Adrenal gland (tissue), 12 donors: ENCODE data around the gene CIB4. TPM values are rescaled to one million over a fixed set of nuclear protein-coding genes. Genes with fewer than 3 reads are reported as not detected.
A peak's percentile ranks its signal among the peaks of the same experiment; 100 is the strongest.
"Not testable (repeated sequence)": the region's sequence is repeated elsewhere in the genome, so short reads cannot be mapped to it uniquely, and the experiment has no call there.

Experiments
- DNase-seq, 7 donors: peaks; one replicate each; pipeline ENCODE4 v3.0.0-alpha.2; 2019 to 2020
- H3K27ac ChIP-seq, 5 donors: fragments of 200-600 bp; sonication (generic) in 4 of 5; 1 replicate in 3 of 5; 2 replicates in 2 of 5; pipeline versions ENCODE4 v1.5.1 to v1.8.0; 2016 to 2020; ENCODE audit warnings: mild to moderate bottlenecking in 1 of 5
- H3K27me3 ChIP-seq: fragments of 200-600 bp; 2 replicates; pipeline ENCODE4 v1.8.0; 2021
- H3K36me3 ChIP-seq, 2 donors: fragments of 200-600 bp; replicated peaks in 1 of 2; 1 replicate in 1 of 2; 2 replicates in 1 of 2; pipeline versions ENCODE4 v1.5.1 to v1.8.0; 2018 to 2022
- H3K4me1 ChIP-seq, 2 donors: fragments of 200-600 bp; replicated peaks in 1 of 2; 1 replicate in 1 of 2; 2 replicates in 1 of 2; pipeline versions ENCODE4 v1.5.1 to v1.8.0; 2018 to 2021
- H3K4me3 ChIP-seq, 4 donors: fragments of 200-600 bp; sonication (generic) in 3 of 4; one replicate each; pipeline ENCODE4 v1.5.1; 2016 to 2018
- H3K9me3 ChIP-seq, 3 donors: fragments of 200-600 bp; sonication (generic) in 1 of 3; replicated peaks in 1 of 3; 1 replicate in 2 of 3; 2 replicates in 1 of 3; pipeline versions ENCODE4 v1.5.1 to v1.8.0; 2016 to 2021
- POLR2A ChIP-seq, 2 donors: fragments of 450-650 bp; IDR thresholded peaks; one replicate each; pipeline ENCODE4 v1.6.1; 2017; ENCODE audit warnings: antibody characterized with exemption in 2 of 2, mild to moderate bottlenecking in 2 of 2, moderate library complexity in 1 of 2
- WGBS, 4 donors: extraction: QIAGEN DNeasy Blood & Tissue Kit in 2 of 4; methylation state at CpG; one replicate each; pipeline versions ENCODE4 v1.1.5 to v1.1.7; 2013 to 2017; 5-methylcytosine and 5-hydroxymethylcytosine counted together
- intact Hi-C, 2 donors: fragments of 100-400 bp; cut with DNase I; formaldehyde crosslinking; loops; one replicate each; pipeline versions ENCODE4 v1.14.1 to v1.15.0; 2022 to 2023
- polyA plus RNA-seq, 3 donors: library from polyadenylated mRNA; stranded (reverse); fragments of 200-250 nt in 2 of 3; fragments of 350-450 nt in 1 of 3; fragmentation: Illumina TruSeq in 1 of 3; extraction: RNeasy Lipid Tissue Mini Kit (QIAGEN cat#74804) in 1 of 3; gene quantifications; one replicate each; pipeline ENCODE4 v1.2.3, GENCODE V29; 2013 to 2014
- total RNA-seq, 9 donors: library from RNA; depleted of rRNA in 4 of 9; stranded (reverse); fragments of >200 nt in 4 of 9; fragments of 120-200 nt in 1 of 9; fragmentation: NEBNext Ultra II Directional in 1 of 9; extraction: Animal tissue kit (Norgen Biotek cat#: 25700) in 1 of 9; gene quantifications; one replicate each; pipeline versions ENCODE4 v1.1.0 to v1.2.4, GENCODE V29; 2013 to 2023
- TF ChIP-seq, protein P1 (sequence below), 6 experiments: fragments of 450-650 bp in 4 of 6; fragments of 200-600 bp in 2 of 6; sonication (generic) in 1 of 6; IDR thresholded peaks; 1 replicate in 5 of 6; 2 replicates in 1 of 6; pipeline versions ENCODE4 v1.5.1 to v1.8.0; 2016 to 2021; ENCODE audit warnings: antibody characterized with exemption in 6 of 6, mild to moderate bottlenecking in 2 of 6, moderate library complexity in 1 of 6
- donor health status: healthy with polysubstance abuse.
- donor health status: Bipolar disorder and iron deficiency.
- donor health status: DM: yes; HTN: yes; CAD: no.
- donor health status: DM: no; HTN: no; CAD: no.
- donor health status: DM: no; HTN: no; CAD: no.
- donor health status: DM: yes; HTN: yes; CAD: no.

Gene CIB4
- total and polyA plus RNA-seq, 12 donors, result 2.2 to 10.1 (median 3.5) TPM; not detected in 2

DNA sequence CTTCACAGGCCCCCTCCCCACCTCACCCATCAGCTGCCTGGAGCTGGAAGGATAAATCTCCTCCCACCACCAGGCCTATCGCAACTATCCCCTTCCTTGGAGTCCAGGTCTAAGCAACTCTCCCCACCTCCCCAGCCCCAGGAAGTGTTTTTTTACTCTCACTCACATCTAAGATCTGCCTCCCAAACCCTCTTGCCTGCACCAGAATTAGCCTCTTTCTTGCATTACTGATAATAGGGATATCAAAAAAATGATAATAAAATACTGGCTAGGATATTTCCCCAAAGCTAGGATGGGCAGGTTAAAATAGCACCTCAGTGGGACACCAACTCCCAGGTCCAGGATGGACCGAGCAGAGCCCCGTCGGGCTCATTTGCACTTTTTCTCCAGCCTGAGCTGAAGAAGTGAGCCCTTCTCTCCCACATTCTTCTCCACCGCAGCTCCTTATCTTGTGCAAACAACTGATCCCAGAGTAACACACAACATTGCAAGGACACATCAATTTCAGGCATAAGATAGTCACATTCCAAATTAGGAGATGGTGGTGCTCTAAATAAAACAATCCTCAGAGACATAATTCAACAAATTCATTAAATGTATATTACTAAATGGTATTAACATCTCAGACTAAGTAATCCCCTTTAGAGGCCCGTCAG is 17.7 kb upstream of the CIB4 start:
- peaks cover 0 to 7% (median 0%) of the 10 kb centered on the region in 3 donors for H3K9me3 ChIP-seq
- 70 to 78% (median 72%) methylated on average over 6 of the region's 6 CpGs for WGBS, 4 donors
- H3K36me3 ChIP-seq, result no peaks in the 10 kb centered on the region
- H3K27me3 ChIP-seq, result no peaks in the 10 kb centered on the region
- no peak overlapping the region for H3K4me3 ChIP-seq
- DNase-seq, result peak in 3 of 7 donors; percentile 8 to 28 (median 12)
- peaks cover 0 to 6% of the 10 kb centered on the region in 2 donors for H3K4me1 ChIP-seq
- TF ChIP-seq, protein P1, sequence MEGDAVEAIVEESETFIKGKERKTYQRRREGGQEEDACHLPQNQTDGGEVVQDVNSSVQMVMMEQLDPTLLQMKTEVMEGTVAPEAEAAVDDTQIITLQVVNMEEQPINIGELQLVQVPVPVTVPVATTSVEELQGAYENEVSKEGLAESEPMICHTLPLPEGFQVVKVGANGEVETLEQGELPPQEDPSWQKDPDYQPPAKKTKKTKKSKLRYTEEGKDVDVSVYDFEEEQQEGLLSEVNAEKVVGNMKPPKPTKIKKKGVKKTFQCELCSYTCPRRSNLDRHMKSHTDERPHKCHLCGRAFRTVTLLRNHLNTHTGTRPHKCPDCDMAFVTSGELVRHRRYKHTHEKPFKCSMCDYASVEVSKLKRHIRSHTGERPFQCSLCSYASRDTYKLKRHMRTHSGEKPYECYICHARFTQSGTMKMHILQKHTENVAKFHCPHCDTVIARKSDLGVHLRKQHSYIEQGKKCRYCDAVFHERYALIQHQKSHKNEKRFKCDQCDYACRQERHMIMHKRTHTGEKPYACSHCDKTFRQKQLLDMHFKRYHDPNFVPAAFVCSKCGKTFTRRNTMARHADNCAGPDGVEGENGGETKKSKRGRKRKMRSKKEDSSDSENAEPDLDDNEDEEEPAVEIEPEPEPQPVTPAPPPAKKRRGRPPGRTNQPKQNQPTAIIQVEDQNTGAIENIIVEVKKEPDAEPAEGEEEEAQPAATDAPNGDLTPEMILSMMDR (IDR thresholded peaks at IDR 0.05), result no peak
- TF ChIP-seq POLR2A (IDR thresholded peaks at IDR 0.05), result no peak
- H3K27ac ChIP-seq, result peak overlapping the region in 1 of 5 donors; percentile 2
- intact Hi-C loops, result no loop called here

DNA sequence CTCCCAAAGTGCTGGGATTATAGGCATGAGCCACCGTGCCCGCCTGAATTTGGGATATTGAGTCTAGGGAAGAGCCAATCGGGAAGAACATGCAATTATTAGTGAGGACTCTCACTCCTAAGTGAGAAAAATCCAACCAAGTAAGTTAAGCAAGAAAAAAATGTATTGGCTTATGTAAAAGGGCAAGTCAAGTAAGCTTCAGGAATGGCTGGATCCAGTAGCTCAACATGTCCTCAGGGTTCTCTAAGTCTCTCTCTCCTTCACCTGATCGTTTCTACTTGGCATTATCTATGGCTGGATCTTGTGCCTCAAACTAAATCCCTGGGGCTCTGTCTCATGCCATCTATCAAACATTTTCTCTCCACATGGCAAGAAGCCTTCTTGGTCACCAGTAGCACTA is 16.1 kb upstream of the CIB4 start:
- intact Hi-C loops, result no loop called here
- Histone ChIP-seq H3K27me3 (no peaks in the 10 kb centered on the region), H3K36me3 (no peaks in the 10 kb centered on the region), H3K4me1 (peaks cover 7 to 21% of the 10 kb centered on the region in 2 donors), H3K4me3 (no peak overlapping the region), H3K27ac (no peak overlapping the region), H3K9me3 (peaks cover 0 to 7% (median 0%) of the 10 kb centered on the region in 3 donors)
- DNase-seq, result peak in 2 of 7 donors; percentile 11 to 15
- TF ChIP-seq POLR2A (IDR thresholded peaks at IDR 0.05), result no peak
- TF ChIP-seq, protein P1 (IDR thresholded peaks at IDR 0.05), result no peak
- 71 to 89% (median 83%) methylated on average over 4 of the region's 4 CpGs for WGBS, 4 donors

DNA sequence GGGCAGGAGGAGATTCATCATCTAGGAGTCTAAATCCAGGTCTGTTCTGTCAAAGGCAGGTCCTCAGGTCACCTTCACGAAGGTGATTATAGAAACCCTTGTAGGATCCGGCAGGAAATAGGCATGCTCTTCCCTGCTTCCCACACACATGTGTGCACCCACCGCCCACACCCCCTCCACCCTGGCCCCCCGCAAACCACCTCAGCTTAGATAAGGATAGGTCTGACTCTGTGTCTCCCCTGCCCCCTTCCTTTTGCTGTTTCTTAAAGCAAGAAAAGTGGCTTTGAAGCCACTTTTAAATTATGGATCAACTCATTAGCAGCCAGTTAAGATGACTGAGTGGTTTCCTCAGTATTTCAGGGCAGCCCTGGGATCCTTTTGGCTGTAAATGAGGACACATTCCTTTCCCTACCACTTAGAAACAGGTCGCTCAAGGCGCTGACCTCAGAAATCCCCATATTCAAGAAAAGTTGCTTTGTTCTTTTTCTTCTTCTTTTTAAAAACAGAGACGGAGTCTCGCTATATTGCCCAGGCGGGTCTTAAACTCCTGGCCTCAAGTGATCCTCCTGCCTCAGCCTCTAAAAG is 14.5 kb upstream of the CIB4 start:
- no peak for TF ChIP-seq POLR2A (IDR thresholded peaks at IDR 0.05)
- TF ChIP-seq, protein P1 (IDR thresholded peaks at IDR 0.05), result no peak
- no peak overlapping the region for H3K27ac ChIP-seq
- WGBS, 4 donors, result 86 to 93% (median 89%) methylated on average over 9 of the region's 9 CpGs
- no peaks in the 10 kb centered on the region for H3K27me3 ChIP-seq
- intact Hi-C loops, result no loop called here
- no peak overlapping the region for H3K4me3 ChIP-seq
- peak in 3 of 7 donors; percentile 7 to 18 (median 8) for DNase-seq
- H3K9me3 ChIP-seq, result peaks cover 0 to 7% (median 0%) of the 10 kb centered on the region in 3 donors
- H3K4me1 ChIP-seq, result peaks cover 21 to 37% of the 10 kb centered on the region in 2 donors
- no peaks in the 10 kb centered on the region for H3K36me3 ChIP-seq

DNA sequence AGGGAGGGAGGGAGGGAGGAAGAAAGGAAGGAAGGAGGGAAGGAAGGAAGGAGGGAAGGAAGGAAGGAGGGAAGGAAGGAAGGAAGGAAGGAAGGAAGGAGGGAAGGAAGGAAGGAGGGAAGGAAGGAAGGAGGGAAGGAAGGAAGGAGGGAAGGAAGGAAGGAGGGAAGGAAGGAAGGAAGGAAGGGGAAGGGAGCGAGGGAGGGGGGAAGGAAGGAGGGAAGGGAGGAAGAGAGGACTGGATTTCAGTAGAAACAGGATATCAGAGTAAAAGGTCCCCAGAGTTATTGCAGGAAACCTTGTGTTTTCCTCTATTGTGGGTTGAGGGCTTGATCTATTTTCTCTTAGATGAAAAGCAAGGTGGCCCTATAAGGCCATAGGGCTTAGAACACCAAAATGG is 14.0 kb upstream of the CIB4 start:
- H3K27ac ChIP-seq, H3K36me3 ChIP-seq, H3K9me3 ChIP-seq, H3K4me3 ChIP-seq, H3K27me3 ChIP-seq, intact Hi-C loops, DNase-seq: not testable (repeated sequence)
- WGBS, 4 donors, result 63 to 94% (median 68%) methylated on average over 1 of the region's 1 CpG
- peaks cover 26 to 43% of the 10 kb centered on the region in 2 donors for H3K4me1 ChIP-seq

DNA sequence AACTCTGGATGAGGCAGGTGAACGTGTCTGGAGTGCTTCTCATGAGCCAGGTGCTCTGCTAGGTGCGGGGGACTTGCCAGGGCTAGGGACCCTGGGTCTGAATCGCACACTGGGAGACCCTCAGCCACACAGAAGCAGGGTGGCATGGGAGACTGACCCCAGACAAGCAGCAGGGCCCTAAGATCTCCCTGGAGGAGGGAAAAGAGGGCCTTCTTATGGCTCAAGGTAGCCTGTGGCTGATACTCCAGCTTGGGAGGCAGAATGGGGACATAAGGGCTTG is 12.8 kb upstream of the CIB4 start:
- Histone ChIP-seq H3K4me3 (no peak overlapping the region), H3K27me3 (no peaks in the 10 kb centered on the region), H3K4me1 (peaks cover 34 to 52% of the 10 kb centered on the region in 2 donors), H3K36me3 (no peaks in the 10 kb centered on the region), H3K9me3 (no peaks in the 10 kb centered on the region), H3K27ac (peak overlapping the region in 3 of 5 donors; percentile 89 to 97 (median 95))
- WGBS, 4 donors, result 67 to 94% (median 85%) methylated on average over 1 to 3 of the region's 3 CpGs
- no peak for TF ChIP-seq POLR2A (IDR thresholded peaks at IDR 0.05)
- TF ChIP-seq, protein P1 (IDR thresholded peaks at IDR 0.05), result no peak
- no peak for DNase-seq
- intact Hi-C loops, result no loop called here
